ENCODE data around the gene PRR5L.
A peak's percentile ranks its signal among the peaks of the same experiment; 100 is the strongest.

The PRR5L gene

DNA sequence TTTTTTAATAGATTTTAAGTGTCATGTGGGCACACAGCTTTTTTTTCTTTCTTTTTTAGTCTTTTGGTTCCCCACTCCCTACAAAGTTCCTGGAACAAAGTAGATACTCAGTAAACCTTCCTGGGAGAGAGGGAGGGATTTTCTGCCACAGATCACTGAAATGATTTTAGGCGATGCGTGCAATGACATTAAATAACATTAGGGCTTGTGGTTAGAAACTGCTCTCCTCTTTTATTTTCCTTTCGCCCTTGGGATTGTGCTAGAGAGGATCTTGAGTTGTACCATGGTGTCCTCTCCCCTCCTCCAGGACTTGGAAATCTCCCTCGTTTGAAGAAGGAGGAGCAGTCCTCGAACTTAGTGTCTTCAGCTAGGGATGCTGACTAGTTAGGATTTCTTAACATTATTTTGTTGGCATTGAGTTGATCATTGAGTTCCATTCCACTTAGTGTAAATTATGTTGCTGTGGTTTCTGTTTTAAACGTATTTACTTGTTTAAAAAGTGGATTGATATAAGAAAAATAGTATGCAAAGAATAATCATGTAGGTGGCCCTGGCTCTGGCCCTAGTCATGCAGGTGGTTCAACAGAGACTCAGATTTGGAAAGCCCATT is 125.6 kb downstream of the PRR5L start:
- no peak overlapping the region for H3K4me3 ChIP-seq (ENCODE audit: low read depth, low read length)
- no peak for DNase-seq
- TF ChIP-seq, protein P1, sequence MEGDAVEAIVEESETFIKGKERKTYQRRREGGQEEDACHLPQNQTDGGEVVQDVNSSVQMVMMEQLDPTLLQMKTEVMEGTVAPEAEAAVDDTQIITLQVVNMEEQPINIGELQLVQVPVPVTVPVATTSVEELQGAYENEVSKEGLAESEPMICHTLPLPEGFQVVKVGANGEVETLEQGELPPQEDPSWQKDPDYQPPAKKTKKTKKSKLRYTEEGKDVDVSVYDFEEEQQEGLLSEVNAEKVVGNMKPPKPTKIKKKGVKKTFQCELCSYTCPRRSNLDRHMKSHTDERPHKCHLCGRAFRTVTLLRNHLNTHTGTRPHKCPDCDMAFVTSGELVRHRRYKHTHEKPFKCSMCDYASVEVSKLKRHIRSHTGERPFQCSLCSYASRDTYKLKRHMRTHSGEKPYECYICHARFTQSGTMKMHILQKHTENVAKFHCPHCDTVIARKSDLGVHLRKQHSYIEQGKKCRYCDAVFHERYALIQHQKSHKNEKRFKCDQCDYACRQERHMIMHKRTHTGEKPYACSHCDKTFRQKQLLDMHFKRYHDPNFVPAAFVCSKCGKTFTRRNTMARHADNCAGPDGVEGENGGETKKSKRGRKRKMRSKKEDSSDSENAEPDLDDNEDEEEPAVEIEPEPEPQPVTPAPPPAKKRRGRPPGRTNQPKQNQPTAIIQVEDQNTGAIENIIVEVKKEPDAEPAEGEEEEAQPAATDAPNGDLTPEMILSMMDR (IDR thresholded peaks at IDR 0.05; ENCODE audit: low read depth, low read length, missing control alignments), result no peak
- peaks cover 12% of the 10 kb centered on the region for H3K36me3 ChIP-seq (replicated peaks)
- in situ Hi-C loops (cut with HindIII; ENCODE audit: low pct_ligation_motif_present, low sequenced_read_pairs), result no loop called here
- peak overlapping the region; percentile 45 for H3K27ac ChIP-seq
- no peaks in the 10 kb centered on the region for H3K27me3 ChIP-seq (replicated peaks)

DNA sequence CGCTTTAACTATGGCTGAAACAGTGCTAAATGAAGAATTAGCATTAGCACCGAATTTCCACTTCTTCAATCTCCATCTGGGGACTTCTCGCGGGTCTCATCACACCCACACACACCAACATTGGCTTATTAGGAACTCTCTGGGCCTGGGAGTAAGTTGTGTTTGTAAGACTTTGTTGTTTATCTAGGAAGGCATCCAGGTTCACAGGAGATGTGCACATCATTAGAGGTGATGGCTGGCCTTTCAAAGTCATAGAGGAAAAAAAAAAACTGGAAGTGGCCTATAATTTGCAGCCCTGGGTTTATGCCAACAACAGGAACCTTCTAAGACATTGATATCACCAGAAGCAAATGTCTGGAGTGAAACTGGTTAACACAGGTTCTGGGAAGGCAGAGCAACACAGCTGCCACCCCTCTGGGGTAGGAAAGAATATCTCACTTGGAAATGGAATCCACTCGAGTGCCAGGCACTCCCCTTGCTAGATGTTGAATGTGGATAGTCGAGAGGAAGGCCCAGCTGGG is 129.5 kb downstream of the PRR5L start:
- peak; percentile 20 for DNase-seq
- Histone ChIP-seq H3K27ac (no peak overlapping the region), H3K36me3 (replicated peaks) (peaks cover 6% of the 10 kb centered on the region), H3K27me3 (replicated peaks) (no peaks in the 10 kb centered on the region), H3K4me3 (ENCODE audit: low read depth, low read length) (no peak overlapping the region)
- TF ChIP-seq, protein P1 (IDR thresholded peaks at IDR 0.05; ENCODE audit: low read depth, low read length, missing control alignments), result no peak
- in situ Hi-C loops (cut with HindIII; ENCODE audit: low pct_ligation_motif_present, low sequenced_read_pairs), result no loop called here

DNA sequence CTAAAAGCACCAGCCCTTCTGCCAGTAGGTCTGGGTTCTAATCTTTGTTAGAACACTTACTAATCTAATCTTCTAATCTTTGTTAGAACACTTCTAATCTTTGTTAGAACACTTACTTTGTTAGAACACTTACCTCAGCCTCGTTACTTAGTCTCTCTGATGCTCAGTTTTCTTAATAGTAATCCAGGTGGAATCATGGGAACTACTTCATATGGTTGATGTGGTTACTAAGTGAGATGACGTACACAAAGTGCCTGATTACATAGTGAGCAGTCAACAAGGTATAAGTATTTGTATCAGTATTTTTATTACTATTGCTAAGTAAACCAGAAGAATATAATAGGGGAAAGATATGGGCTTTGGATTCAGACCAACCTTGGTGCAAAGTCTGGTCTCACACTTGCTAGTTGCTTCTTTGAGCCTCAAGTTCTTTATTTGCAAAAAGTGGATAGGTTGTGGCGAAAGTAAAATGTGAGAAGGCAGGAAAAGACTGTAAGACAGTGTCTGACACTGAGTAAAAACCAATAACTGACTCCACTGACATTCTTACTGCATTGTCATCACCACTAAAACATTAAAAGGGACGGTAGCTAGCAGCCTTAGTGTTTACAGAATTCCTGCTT is 130.2 kb downstream of the PRR5L start:
- TF ChIP-seq, protein P1 (IDR thresholded peaks at IDR 0.05; ENCODE audit: low read depth, low read length, missing control alignments), result no peak
- Histone ChIP-seq H3K4me3 (ENCODE audit: low read depth, low read length) (no peak overlapping the region), H3K27me3 (replicated peaks) (no peaks in the 10 kb centered on the region), H3K27ac (no peak overlapping the region), H3K36me3 (replicated peaks) (peaks cover 6% of the 10 kb centered on the region)
- in situ Hi-C loops (cut with HindIII; ENCODE audit: low pct_ligation_motif_present, low sequenced_read_pairs), result no loop called here
- DNase-seq, result no peak

DNA sequence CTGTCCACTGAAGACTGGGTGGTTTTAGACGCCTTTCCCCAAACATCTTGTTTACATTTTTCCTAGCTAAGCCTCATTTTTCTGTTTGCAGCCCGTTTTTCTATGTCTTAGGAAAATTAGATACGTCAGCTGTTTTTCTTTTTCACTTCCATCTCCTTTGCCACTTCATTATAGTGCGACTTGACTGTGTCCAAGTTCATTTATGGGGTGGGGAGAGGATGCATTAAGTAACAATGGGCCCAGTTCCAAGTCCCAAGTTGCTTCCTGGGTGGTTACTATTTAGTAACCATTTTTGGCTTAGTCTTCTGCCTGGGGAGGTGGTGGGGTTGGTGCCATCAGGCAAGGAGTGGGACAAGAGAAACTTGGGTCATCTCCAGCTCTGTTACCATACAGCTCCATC is 131.0 kb downstream of the PRR5L start:
- Histone ChIP-seq H3K27me3 (replicated peaks) (no peaks in the 10 kb centered on the region), H3K36me3 (replicated peaks) (peaks cover 6% of the 10 kb centered on the region), H3K27ac (no peak overlapping the region), H3K4me3 (ENCODE audit: low read depth, low read length) (no peak overlapping the region)
- TF ChIP-seq, protein P1 (IDR thresholded peaks at IDR 0.05; ENCODE audit: low read depth, low read length, missing control alignments), result no peak
- DNase-seq, result no peak
- in situ Hi-C loops (cut with HindIII; ENCODE audit: low pct_ligation_motif_present, low sequenced_read_pairs), result no loop called here

DNA sequence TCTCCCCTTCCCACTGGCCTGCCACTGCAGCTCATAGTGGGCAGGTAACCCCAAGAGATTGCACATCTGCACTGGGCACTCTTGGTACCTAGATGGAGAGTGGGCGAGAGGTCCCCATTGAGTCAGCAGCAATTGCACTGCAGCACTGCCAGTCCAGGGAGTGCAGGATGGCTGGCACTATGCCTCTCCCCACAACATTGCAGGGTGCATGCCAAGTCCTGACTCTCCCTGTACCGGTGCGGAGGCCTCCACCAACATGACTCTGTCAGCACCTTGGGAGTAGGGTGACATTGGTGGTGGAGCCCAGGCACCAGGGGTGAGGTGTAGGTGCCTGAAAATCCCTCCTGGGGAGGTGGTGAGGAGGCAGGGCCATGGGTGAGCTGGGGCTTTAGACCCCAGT is 131.8 kb downstream of the PRR5L start:
- DNase-seq, result no peak
- peaks cover 2% of the 10 kb centered on the region for H3K36me3 ChIP-seq (replicated peaks)
- H3K27ac ChIP-seq, result no peak overlapping the region
- TF ChIP-seq, protein P1 (IDR thresholded peaks at IDR 0.05; ENCODE audit: low read depth, low read length, missing control alignments), result no peak
- no peaks in the 10 kb centered on the region for H3K27me3 ChIP-seq (replicated peaks)
- H3K4me3 ChIP-seq (ENCODE audit: low read depth, low read length), result no peak overlapping the region
- in situ Hi-C loops (cut with HindIII; ENCODE audit: low pct_ligation_motif_present, low sequenced_read_pairs), result no loop called here

All from brain microvascular endothelial cell (primary cell).